Cortex of kidney (tissue), 1 donor: ENCODE results near the gene RUNX2.
"Not testable (repeated sequence)": the region's sequence is repeated elsewhere in the genome, so short reads cannot be mapped to it uniquely, and the experiment has no call there.

ENCODE experiments used
- DNase-seq: peaks from one replicate; lab custom pipeline; 2025; lab: John Stamatoyannopoulos, UW

Gene RUNX2

DNA sequence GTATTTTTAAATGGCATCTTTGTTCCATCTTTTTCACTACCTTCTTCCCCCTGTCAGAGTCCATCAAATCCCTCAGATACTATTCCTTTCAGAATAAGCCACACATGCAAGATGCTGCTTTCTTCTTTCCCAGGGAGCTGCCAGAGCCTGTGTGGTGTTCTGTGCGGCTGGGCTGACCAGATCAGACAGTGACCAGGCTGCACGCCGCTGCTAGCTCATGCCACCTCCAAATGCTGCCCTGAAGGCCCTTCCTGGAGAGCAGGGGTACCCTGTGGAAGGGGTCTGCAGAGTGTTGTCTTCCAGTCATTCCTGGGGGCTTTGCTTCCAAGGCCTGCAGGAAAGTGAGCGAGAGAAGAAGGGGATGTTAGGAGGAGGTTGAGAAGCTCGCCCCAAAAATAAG lies 228.7 kb downstream of the RUNX2 start:
- DNase-seq, result no peak

GRCh38 chr6:45557454-45557853 lies 229.3 kb downstream of the RUNX2 start:
- no peak for DNase-seq

GRCh38 chr6:45558858-45559257 lies 230.7 kb downstream of the RUNX2 start:
- no peak for DNase-seq

DNA sequence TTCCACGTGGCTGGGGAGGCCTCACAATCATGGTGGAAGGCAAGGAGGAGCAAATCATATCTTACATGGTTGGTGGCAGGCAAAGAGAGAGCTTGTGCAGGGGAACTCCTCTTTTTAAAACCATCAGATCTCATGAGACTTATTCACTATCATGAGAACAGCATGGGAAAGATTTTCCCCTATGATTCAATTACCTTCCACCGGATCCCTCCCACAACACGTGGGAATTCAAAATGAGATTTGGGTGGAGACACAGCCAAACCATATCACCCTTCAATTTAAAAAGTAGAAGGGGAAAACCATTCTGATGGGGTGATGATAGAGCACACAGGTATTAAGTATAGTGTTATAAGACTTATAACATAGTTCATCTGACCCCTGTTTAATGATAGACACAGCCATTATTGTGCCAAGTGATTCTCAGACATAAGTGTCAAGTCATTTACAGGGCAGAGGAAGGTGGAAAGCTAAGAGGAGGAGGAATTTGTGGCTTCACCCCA lies 232.2 kb downstream of the RUNX2 start:
- not testable (repeated sequence) for DNase-seq

DNA sequence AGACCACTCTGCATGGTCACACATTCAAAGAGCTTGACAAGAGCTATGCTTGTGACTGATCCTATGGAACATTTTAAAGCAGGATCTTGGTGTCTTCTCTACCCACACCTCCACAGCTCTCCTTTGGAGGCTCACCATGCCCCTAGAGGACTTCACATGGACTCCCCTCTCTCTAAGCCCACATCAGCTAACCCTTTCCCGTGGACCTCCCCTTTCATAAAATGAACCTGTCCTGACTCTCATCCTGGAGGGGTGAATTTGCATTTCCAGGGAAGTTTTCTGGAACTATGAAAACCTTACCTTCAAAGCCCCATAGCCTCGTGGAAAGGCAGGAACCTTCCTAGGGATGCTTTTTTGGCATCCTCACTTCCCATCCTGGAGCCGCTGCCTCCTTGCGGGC lies 234.0 kb downstream of the RUNX2 start:
- DNase-seq, result no peak

GRCh38 chr6:45563041-45563440 lies 234.9 kb downstream of the RUNX2 start:
- DNase-seq, result no peak

- DNase-seq, result no peak
Measured at GRCh38 chr6:45563844-45564243, 235.7 kb downstream of the RUNX2 start.

DNA sequence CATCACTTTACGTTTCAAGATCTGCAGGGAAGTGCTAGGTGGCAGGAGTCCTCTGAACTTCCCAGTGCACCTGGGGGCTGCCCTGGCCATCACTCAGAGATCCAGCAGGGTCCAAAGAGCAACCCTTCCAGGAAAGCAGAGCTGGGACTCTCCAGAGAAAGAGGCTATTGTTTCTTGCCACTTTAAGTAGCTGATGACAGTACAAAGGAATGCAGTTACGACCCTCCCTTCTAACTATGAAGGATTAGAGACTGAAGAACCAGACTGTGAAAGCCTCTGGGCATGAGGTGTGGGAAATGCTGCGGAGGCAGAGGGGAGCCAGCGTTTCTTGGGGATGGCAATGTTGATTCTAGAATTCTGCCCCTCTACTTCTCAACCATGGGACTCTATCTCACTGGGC lies 238.8 kb downstream of the RUNX2 start:
- no peak for DNase-seq

- DNase-seq, result no peak
Measured at GRCh38 chr6:45567879-45568278, 239.7 kb downstream of the RUNX2 start.

DNA sequence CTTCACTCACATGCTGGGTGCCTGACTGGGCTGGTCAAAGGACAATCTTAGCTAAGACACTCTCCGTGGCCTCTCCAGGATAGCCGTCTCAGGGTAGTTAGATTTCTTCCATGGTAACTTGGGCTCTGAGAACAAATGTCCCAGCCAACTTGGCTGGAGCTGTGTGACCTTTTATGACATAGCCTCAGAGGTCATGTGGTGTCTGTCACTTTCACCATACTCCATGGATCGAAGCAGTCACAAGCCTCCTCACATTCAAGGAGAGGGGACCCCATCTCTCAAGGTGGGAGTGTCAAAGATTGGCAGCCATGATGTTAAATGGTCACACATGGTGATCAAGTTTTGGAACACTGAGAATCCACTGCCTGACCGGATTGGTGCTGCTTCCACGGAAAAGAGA lies 240.5 kb downstream of the RUNX2 start:
- no peak for DNase-seq

DNA sequence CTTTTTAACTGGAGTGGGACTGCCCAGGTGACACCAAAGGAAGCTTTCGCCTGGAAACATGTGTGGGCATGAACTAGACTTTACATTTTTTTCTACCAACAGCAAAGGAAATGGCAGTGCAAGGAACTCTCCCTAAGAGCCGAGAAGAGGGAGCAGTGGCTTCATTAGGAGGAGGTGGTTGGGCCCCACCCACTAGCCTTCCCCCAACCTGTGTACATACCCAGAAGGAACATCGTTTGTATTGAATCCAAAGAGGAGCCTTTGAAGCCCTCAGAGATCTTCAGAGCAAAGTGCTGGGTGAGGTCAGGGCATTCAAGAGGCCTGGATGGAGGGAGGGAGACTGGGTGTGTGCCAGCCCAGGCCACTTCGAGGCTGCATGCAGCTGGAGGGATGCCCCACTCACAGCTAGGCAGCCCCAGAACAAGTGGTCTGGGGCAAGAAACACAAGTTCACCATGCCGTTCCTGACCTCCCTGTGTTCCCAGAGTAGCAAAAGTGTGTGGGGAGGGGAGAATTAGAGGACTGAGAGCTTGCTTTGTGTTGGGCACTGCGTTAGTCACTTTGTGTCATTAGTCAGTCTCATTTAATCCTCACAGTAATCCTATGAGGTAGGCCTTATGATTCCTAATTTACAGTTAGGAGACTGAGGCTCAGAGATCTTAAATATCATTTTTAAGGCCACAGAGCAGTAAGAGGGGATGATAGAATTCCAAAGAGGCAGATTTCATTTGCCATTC lies 241.2 kb downstream of the RUNX2 start:
- no peak for DNase-seq

GRCh38 chr6:45571159-45571558 lies 243.0 kb downstream of the RUNX2 start:
- no peak for DNase-seq

DNA sequence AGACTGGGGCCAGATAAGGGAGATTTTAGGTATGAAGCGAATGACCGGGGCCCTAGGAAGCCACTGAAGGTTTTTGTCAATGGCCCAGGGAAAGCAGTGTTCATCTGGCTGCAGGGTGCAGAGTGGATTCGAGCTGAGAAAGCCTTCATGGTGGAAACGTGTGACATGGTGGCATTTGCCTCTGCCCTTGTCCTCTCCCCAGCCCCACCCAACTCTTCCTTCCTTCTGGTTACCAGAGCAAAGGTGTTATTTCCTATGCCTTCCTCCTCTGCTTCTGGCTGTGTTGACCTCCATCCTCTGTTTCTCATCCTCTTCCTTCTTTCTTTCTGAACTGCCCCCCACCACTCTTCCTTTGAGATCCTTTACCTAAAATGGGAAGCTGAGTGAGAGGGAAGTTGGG lies 244.7 kb downstream of the RUNX2 start:
- no peak for DNase-seq

DNA sequence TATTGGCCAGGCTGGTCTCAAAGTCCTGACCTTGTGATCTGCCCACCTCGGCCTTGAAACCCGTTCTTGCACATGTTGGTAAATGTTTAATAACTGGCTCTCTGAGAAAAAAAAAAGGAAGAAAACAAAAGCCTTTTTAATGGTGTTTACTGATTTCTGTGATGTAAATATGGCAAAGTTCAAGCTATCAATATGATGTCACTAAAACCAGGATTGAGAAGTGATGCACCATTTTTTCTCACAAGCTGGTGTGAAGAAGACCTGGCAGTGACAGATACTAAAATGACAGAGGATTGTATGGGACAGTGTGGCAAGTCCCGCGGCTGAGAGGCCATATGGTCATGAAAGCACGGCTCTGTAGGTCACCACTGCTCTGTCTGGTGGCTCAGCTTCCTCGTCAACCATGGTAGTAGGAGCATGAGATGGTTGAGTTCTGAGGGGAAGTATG lies 245.9 kb downstream of the RUNX2 start:
- no peak for DNase-seq

- no peak for DNase-seq
Measured at GRCh38 chr6:45574885-45575284, 246.8 kb downstream of the RUNX2 start.

DNA sequence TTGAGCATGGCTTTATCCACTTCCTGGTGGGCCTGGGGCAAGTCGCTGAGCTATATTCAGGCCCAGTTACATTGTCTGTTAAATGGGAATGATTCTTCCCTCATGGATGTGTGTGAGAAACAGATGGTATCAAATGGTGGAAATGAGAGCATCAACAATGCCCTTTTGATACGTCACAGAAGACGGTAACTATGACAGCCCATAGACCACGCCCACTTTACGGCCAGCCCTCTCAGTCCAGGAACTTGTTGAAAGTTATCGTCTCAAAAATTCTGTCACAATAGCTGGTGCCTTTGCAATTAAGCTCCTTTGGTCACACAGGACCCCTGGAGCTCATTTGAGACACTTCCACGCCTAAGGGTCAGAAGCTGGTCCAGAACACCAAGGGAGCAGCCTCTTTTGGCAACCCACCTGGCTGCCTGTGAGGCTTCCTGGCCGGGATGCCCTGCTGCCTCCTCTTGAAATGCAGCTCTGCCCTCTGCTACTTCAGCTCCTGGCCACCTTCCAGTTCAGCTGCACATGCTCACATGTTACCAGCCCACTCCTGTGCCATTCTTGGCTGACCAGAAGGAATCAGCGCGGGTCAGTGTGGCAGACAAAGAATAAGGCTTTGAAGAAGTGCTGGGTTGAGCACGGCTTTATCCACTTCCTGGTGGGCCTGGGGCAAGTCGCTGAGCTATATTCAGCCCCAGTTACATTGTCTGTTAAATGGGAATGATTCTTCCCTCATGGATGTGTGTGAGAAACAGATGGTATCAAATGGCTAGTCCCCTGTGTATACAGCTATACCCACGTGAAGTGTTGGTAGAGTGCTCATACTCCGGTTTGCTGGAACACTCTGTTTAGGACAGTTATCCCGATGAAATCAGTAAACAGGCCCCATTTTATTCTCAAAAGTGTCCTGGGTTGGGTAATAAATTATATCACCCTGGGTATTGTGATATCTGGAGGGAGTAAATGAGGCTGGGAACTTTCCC lies 248.8 kb downstream of the RUNX2 start:
- DNase-seq, result no peak

DNA sequence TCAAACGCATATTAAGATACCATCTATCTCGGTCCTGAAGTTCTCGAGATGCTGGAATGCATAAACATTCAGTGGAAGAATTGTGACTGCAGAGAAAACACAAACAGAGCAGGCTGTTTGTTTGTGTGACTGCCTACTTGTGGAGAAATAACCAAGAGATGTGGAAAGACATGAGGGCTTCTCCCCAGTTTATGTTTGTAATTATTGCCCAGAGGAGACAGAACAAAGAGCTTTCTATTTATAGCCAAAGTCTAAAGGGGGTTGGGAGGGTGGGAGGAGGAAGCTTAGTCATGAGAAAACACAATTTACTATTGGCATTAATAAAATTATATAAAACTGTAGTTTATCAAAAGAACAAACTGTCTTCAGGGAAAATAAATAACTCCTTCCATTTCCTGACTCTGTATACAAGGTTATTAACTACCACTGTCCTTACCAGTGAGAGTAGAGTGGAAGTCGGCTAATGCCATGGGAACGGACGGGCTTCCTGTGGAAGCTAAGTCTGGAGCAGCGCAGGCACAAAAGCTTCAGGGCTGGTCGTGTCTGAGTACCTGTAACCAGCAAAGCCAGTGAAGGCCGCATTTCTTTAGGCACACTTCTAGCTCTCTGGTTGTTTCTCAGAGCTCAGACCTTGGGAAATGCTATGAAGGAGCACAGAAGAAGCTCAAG lies 249.8 kb downstream of the RUNX2 start:
- DNase-seq, result no peak

GRCh38 chr6:45584127-45584526 lies 256.0 kb downstream of the RUNX2 start:
- no peak for DNase-seq

- no peak for DNase-seq
Measured at GRCh38 chr6:45586216-45587171, 258.4 kb downstream of the RUNX2 start.

DNA sequence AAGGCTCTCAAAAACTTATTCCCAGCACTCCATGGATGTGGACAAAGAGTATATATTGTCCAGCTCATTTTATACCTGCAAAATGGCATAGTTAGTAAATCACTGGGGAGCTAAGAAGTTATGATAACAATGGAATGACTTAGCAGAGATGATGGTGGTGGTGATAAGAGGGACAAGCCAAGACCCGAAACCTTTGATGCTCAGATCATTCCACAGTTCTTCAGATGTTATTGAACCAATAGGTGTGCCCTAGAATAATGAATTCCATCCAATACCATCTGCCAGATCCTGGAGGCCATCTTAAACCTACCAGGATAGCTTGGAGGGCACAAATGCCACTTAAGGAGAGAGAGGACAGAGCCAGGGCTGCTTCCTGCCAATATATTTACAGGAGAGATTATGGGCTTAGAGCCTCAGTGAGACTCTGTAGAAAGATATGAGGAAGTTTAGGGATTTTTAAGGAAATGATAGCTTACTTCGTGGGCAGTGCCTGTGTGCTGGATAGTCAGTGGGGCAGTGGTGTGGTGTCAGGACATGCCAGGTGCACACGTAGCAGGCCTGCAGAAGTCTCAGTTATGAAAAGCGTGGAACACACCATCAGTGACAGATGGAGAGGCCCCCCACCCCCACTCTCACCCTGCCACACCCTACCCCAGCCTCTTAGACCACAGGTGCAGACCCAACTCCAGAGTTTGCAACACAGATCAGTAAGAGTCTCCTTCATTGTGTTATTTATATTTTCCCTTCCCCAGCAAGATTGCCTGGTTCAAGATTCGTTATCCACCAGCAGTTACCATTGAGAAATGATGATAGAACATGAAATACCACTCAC lies 259.3 kb downstream of the RUNX2 start:
- DNase-seq, result no peak
